Gastrocnemius medialis (tissue), 4 donors: ENCODE results near the gene IGF1R.

Experiments
- POLR2A ChIP-seq, 2 donors: fragments of 450-650 bp; IDR thresholded peaks; one replicate each; pipeline ENCODE4 v1.6.1; 2017; ENCODE audit warnings: antibody characterized with exemption in 2 of 2, mild to moderate bottlenecking in 2 of 2, moderate library complexity in 2 of 2
- TF ChIP-seq, protein P1 (sequence below), 5 experiments: fragments of 450-650 bp in 3 of 5; fragments of 200-600 bp in 2 of 5; sonication (generic) in 2 of 5; IDR thresholded peaks in 4 of 5; conservative IDR thresholded peaks in 1 of 5; 1 replicate in 4 of 5; 2 replicates in 1 of 5; pipeline ENCODE4 v1.5.1; 2016 to 2019; ENCODE audit warnings: antibody characterized with exemption in 5 of 5, mild to moderate bottlenecking in 3 of 5, moderate library complexity in 3 of 5

DNA sequence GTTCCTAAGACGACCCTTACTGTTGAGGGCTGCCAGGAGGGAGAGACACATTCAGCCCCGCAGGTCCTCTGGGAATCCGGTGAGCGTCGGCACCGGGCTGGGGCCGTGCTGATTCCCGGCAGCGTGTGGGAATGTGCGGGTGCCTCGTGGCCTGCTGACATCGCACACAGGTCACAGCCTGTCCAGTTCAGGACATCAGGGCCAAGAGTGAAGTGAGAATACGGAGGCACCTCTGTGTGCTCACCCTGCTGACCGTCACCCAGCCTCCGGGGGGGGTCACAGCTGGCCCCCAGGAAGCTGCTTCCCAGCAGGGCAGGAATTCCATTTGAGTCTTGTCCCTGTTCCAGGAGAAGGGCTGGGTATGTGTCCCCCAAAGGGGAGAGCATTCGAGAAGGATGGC is 305.6 kb downstream of the IGF1R start:
- peak in 1 of 2 donors; percentile 17 for TF ChIP-seq POLR2A (IDR thresholded peaks at IDR 0.05)
- TF ChIP-seq, protein P1, sequence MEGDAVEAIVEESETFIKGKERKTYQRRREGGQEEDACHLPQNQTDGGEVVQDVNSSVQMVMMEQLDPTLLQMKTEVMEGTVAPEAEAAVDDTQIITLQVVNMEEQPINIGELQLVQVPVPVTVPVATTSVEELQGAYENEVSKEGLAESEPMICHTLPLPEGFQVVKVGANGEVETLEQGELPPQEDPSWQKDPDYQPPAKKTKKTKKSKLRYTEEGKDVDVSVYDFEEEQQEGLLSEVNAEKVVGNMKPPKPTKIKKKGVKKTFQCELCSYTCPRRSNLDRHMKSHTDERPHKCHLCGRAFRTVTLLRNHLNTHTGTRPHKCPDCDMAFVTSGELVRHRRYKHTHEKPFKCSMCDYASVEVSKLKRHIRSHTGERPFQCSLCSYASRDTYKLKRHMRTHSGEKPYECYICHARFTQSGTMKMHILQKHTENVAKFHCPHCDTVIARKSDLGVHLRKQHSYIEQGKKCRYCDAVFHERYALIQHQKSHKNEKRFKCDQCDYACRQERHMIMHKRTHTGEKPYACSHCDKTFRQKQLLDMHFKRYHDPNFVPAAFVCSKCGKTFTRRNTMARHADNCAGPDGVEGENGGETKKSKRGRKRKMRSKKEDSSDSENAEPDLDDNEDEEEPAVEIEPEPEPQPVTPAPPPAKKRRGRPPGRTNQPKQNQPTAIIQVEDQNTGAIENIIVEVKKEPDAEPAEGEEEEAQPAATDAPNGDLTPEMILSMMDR (IDR thresholded peaks at IDR 0.05 in 4 of 5, conservative IDR thresholded peaks at IDR 0.05 in 1 of 5): no peak
